DOHH2 (cell line): ENCODE measurements around the gene EGLN2.
"Not testable (repeated sequence)": the region's sequence is repeated elsewhere in the genome, so short reads cannot be mapped to it uniquely, and the experiment has no call there.

ENCODE experiments used
- H3F3A ChIP-seq: fragments of 200-600 bp; sonication (generic), shearing (Covaris generic); 2 replicates; pipeline ENCODE4 v1.6.0; 2016; ENCODE audit warnings: antibody characterized with exemption, mild to moderate bottlenecking; ENCODE audit not compliant: control insufficient read depth, insufficient read depth
- H3K27ac ChIP-seq: fragments of 200-600 bp; sonication (generic); 2 replicates; pipeline ENCODE4 v1.5.1; 2014; ENCODE audit warnings: low read depth, mild to moderate bottlenecking, low read length, moderate library complexity
- H3K27me3 ChIP-seq: fragments of 200-600 bp; sonication (generic); 2 replicates; pipeline ENCODE4 v1.6.1; 2014; ENCODE audit warnings: mild to moderate bottlenecking, low read length, mixed read lengths; ENCODE audit not compliant: control insufficient read depth
- H3K36me3 ChIP-seq: fragments of 200-600 bp; sonication (generic); 2 replicates; pipeline ENCODE4 v1.6.1; 2014; ENCODE audit warnings: mild to moderate bottlenecking, low read length, moderate library complexity, mixed read lengths; ENCODE audit not compliant: control insufficient read depth
- H3K4me1 ChIP-seq: fragments of 200-600 bp; sonication (generic); 2 replicates; pipeline ENCODE4 v1.6.1; 2014; ENCODE audit warnings: mild to moderate bottlenecking, low read length, mixed read lengths; ENCODE audit not compliant: control insufficient read depth
- H3K4me2 ChIP-seq: fragments of 200-600 bp; sonication (generic); 2 replicates; pipeline ENCODE4 v1.6.0; 2014; ENCODE audit warnings: mild to moderate bottlenecking, low read length, moderate library complexity
- H3K4me3 ChIP-seq: fragments of 200-600 bp; sonication (generic); 2 replicates; pipeline ENCODE4 v1.5.1; 2014; ENCODE audit warnings: mild to moderate bottlenecking, low read length, mixed read lengths
- H3K79me2 ChIP-seq: fragments of 200-600 bp; sonication (generic); 2 replicates; pipeline ENCODE4 v1.6.1; 2014; ENCODE audit warnings: mild to moderate bottlenecking, low read length, mixed read lengths; ENCODE audit not compliant: control insufficient read depth
- H3K9me2 ChIP-seq: fragments of 200-600 bp; sonication (generic); replicated peaks from 2 replicates; pipeline ENCODE4 v1.6.1; 2014; ENCODE audit warnings: mild to moderate bottlenecking, low read length, mixed read lengths; ENCODE audit not compliant: control insufficient read depth
- H3K9me3 ChIP-seq: fragments of 200-600 bp; sonication (generic); 2 replicates; pipeline ENCODE4 v1.6.1; 2014; ENCODE audit warnings: antibody characterized with exemption, low read length, mixed read lengths; ENCODE audit not compliant: control insufficient read depth, insufficient read depth
- H4K20me1 ChIP-seq: fragments of 200-600 bp; sonication (generic); 2 replicates; pipeline ENCODE4 v1.6.0; 2014; ENCODE audit warnings: low read depth, mild to moderate bottlenecking, antibody characterized with exemption, low read length, moderate library complexity; ENCODE audit not compliant: control insufficient read depth, insufficient read depth
- EZH2phosphoT487 ChIP-seq: fragments of 200-600 bp; sonication (generic); IDR thresholded peaks from 2 replicates; pipeline ENCODE4 v1.6.1; 2017; ENCODE audit warnings: borderline replicate concordance, mild to moderate bottlenecking, antibody characterized with exemption, low read length, moderate library complexity, mixed read lengths
- TF ChIP-seq, protein P1 (sequence below): fragments of 200-600 bp; sonication (generic); IDR thresholded peaks from one replicate; pipeline ENCODE4 v1.5.1; 2014; ENCODE audit warnings: antibody characterized with exemption, mild to moderate bottlenecking, low read depth, low read length; ENCODE audit not compliant: poor library complexity, severe bottlenecking

The EGLN2 gene

DNA sequence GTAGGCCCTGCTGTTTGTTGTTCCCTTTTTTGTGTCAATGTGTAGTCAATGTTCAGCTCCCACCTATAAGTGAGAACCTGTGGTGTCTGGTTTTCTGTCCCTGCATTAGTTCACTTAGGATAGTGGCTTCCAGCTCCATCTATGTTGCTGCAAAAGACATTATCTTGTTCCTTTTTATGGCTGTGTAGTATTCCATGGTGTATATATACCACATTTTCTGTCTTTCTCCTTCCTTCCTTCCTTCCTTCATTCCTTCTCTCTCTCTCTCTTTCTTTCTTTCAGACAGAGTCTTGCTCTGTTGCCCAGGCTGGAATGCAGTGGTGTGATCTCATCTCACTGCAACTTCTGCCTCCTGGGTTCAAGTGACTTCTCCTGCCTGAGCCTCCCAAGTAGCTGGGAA lies 30.2 kb downstream of the EGLN2 start:
- Histone ChIP-seq H3F3A (no peaks in the 10 kb centered on the region), H3K27me3 (no peaks in the 10 kb centered on the region), H3K79me2 (no peaks in the 10 kb centered on the region), H3K36me3 (no peaks in the 10 kb centered on the region), H3K4me3 (no peak overlapping the region), H3K9me3 (no peaks in the 10 kb centered on the region), H3K9me2 (no peaks in the 10 kb centered on the region), H3K4me2 (no peak overlapping the region), H3K4me1 (no peaks in the 10 kb centered on the region), H4K20me1 (no peaks in the 10 kb centered on the region), H3K27ac (no peak overlapping the region)
- TF ChIP-seq EZH2phosphoT487 = no peak
- TF ChIP-seq, protein P1, sequence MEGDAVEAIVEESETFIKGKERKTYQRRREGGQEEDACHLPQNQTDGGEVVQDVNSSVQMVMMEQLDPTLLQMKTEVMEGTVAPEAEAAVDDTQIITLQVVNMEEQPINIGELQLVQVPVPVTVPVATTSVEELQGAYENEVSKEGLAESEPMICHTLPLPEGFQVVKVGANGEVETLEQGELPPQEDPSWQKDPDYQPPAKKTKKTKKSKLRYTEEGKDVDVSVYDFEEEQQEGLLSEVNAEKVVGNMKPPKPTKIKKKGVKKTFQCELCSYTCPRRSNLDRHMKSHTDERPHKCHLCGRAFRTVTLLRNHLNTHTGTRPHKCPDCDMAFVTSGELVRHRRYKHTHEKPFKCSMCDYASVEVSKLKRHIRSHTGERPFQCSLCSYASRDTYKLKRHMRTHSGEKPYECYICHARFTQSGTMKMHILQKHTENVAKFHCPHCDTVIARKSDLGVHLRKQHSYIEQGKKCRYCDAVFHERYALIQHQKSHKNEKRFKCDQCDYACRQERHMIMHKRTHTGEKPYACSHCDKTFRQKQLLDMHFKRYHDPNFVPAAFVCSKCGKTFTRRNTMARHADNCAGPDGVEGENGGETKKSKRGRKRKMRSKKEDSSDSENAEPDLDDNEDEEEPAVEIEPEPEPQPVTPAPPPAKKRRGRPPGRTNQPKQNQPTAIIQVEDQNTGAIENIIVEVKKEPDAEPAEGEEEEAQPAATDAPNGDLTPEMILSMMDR = no peak

DNA sequence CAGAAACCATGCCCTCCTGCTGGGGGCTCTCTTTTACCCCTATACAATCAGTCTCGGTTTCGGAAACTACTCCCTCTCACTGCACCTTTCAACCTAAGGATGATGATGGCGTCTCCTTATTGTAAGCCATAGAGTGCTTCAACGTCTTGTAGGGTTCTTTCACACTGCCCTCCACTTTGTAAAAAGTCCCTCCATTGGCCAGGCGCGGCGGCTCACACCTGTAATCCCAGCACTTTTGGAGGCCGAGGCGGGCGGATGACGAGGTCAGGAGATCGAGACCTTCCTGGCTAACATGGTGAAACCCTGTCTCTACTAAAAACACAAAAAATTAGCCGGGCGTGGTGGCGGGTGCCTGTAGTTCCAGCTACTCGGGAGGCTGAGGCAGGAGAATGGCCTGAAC lies 31.8 kb downstream of the EGLN2 start:
- H3F3A ChIP-seq, H3K4me1 ChIP-seq, H4K20me1 ChIP-seq, H3K27me3 ChIP-seq, H3K4me2 ChIP-seq, H3K4me3 ChIP-seq, H3K9me3 ChIP-seq, H3K27ac ChIP-seq, H3K36me3 ChIP-seq, H3K79me2 ChIP-seq, H3K9me2 ChIP-seq: not testable (repeated sequence)

DNA sequence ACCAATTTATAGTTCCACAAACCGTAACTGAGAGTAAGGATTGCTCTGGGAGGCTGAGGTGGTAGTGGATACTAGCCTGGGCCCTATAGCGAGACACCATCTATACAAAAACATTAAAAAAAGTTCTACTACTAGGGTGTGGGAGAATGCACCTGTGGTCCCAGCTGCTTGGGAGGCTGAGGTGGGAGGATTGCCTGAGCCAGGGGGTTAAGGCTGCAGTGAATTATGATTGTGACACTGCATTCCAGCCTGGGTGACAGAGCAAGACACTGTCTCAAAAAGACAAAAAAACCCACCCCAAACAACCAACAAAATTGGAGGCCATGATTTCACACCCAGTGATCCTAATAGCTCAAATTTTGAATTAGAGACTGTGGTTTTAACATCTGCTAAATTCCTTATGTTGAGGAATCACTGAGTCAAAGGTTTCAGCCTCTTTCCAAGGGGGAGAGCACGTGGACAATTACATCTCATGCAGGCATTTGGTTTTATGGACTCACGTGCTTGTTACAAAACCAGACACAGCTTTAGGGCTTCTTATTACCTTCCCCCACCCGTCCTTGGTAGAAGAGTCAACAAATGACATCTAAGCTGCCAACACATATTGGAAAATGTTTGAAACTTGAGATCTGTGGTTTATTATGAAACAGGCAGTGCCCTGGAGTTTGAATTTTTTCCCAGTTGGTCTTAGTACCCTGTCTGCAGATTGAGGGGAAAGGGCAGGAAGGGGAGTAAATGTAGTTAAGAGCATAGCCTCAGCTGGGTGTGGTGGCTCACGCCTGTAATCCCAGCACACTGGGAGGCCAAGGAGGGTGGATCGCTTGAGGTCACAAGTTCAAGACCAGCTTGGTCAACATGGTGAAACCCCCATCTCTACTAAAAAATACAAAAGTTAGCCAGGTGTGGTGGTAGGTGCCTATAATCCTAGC lies 32.8 kb downstream of the EGLN2 start:
- H3K4me1 ChIP-seq = no peaks in the 10 kb centered on the region

DNA sequence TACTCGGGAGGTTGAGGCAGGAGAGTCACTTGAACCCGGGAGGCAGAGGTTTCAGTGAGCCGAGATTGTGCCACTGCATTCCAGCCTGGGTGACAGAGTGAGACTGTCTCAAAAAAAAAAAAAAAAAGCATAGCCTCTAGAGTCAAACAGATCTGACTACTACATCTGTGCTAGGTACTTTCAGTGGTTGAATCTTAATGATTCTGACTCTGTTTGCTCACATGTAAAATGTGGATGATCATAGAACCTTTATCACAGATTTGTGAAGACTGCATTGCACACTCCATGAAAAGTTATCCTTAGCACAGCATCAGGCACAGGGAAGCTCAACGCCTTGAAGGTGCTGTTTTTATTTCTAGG lies 33.4 kb downstream of the EGLN2 start:
- H3K36me3 ChIP-seq, H3K79me2 ChIP-seq, H3K27ac ChIP-seq, H3K4me1 ChIP-seq, H4K20me1 ChIP-seq, H3K27me3 ChIP-seq, H3F3A ChIP-seq, H3K4me3 ChIP-seq, H3K9me2 ChIP-seq, H3K9me3 ChIP-seq, H3K4me2 ChIP-seq: not testable (repeated sequence)

More for the DNA sequence above, 32.8 kb downstream of the EGLN2 start:
- Histone ChIP-seq H3K27ac (no peak overlapping the region), H3K9me3 (no peaks in the 10 kb centered on the region), H3K4me2 (no peak overlapping the region), H3K27me3 (no peaks in the 10 kb centered on the region), H3K79me2 (no peaks in the 10 kb centered on the region), H3K36me3 (no peaks in the 10 kb centered on the region), H4K20me1 (no peaks in the 10 kb centered on the region), H3F3A (no peaks in the 10 kb centered on the region), H3K4me3 (no peak overlapping the region), H3K9me2 (no peaks in the 10 kb centered on the region)
- TF ChIP-seq EZH2phosphoT487 = no peak
- TF ChIP-seq, protein P1 = no peak

DNA sequence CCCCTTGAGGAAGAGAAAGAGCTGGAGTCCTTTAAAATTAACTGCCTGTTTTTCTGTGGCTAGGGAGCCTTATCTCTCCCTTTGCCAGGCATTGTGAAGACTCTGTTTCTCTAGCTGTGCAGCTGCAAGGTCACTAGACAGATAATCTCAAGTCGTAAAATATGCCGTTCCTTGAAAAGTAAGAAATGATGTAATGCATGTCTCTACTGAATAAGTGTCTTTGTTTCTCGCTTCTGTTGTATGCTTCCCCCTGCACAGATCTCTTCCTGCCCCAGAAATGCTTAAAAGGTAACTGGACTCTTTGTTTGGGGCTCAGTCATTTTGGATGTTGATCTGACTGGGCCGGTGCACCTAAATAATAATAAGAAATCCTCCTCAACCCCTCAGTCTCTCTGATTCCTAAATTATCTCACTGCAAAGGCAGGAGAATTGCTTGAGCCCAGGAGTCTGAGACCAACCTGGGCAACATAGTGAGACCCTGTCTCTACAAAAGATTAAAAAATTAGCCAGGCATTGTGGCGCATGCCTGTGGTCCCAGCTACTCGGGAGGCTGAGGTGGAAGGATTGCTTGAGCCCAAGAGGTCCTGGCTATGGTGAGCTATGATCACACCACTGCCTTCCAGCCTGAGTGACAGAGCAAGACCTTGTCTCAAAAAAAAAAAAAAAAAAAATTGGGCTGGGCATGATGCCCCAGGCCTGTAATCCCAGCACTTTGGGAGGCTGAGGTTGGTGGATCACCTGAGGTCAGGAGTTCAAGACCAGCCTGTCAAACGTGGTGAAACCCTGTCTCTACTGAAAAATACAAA lies 34.9 kb downstream of the EGLN2 start:
- not testable (repeated sequence) for H3K79me2 ChIP-seq, H3K27me3 ChIP-seq, H3K27ac ChIP-seq, H3K4me2 ChIP-seq, H4K20me1 ChIP-seq, H3K4me1 ChIP-seq, H3K4me3 ChIP-seq, H3K9me3 ChIP-seq, H3K36me3 ChIP-seq, H3K9me2 ChIP-seq, H3F3A ChIP-seq
